GM18870 (cell line): Measurements from ENCODE around the gene APOL5.
"Not testable (repeated sequence)": the region's sequence is repeated elsewhere in the genome, so short reads cannot be mapped to it uniquely, and the experiment has no call there.

Experiments used
- ATAC-seq: cut with Tn5 transposase; IDR thresholded peaks from one replicate; pipeline ENCODE4 v1.9.1; 2021; ENCODE audit warnings: moderate library complexity; ENCODE audit not compliant: unreplicated experiment

The APOL5 gene

GRCh38 chr22:35708453-35708852 lies 9.2 kb upstream of the APOL5 start:
- ATAC-seq = no peak

- ATAC-seq = no peak
Measured at GRCh38 chr22:35708917-35709316, 8.8 kb upstream of the APOL5 start.

GRCh38 chr22:35711336-35711735 lies 6.3 kb upstream of the APOL5 start:
- ATAC-seq = no peak

GRCh38 chr22:35712672-35713071 lies 5.0 kb upstream of the APOL5 start:
- ATAC-seq = no peak

- ATAC-seq = no peak
Measured at GRCh38 chr22:35719212-35719875, 1.7 kb downstream of the APOL5 start.

DNA sequence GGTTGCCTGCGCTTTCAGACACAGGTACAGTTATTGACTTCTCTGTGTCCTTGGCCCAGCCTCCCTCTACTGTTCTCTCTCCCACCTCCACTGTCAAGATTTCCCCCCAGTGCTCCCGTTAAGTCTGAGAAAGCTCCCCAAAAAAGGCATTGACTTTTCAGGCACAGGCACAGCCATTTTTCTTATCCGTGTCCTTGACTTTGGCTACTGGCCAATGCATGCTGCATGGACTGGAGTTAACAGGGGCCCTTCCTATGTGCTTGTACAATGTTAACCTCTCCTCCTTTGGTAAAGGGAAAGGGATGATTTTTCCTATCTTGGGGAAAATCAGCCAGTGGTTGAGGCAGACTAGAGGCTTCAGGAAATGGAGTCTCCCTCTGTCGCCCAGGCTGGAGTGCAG lies 4.3 kb downstream of the APOL5 start:
- ATAC-seq = no peak

GRCh38 chr22:35725521-35725920 lies 7.8 kb downstream of the APOL5 start:
- ATAC-seq = no peak

- ATAC-seq = no peak
Measured at GRCh38 chr22:35726398-35726797, 8.7 kb downstream of the APOL5 start.

GRCh38 chr22:35726933-35727332 lies 9.3 kb downstream of the APOL5 start:
- ATAC-seq = no peak

GRCh38 chr22:35727436-35727835 lies 9.8 kb downstream of the APOL5 start:
- ATAC-seq = no peak

DNA sequence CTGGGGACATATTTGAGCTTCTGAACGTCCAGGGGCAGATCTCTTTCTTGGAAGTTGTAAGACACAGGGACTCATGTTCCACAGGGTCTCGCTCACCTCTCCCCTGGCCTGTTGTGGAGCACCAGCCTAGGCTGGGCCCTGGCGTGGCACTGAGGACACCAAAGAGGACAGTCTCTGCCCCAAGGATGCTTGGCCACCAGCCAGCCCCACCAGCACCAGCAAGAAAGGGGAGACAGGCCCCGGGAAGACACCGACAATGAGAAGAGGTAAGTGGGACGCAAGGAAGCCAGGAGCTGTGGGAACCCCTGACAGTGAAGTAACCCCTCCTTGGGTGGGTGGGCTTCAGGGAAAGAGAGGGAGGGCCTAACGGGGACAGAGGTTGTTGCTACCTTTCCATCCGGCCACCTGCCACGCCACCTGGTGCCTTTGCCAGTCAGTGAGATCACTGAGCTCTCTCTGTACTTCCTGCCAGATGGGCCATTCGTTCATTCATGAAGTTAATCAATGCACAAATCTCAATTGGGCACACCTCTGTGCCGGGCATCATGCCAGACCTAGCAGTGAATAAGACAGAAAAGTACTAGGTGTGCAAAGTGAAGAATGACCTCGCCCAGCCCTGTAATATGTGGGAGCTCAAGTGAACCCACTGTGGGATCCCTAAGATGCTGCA lies 11.1 kb downstream of the APOL5 start:
- ATAC-seq = no peak

- no peak for ATAC-seq
Measured at GRCh38 chr22:35729309-35729698, 11.6 kb downstream of the APOL5 start.

DNA sequence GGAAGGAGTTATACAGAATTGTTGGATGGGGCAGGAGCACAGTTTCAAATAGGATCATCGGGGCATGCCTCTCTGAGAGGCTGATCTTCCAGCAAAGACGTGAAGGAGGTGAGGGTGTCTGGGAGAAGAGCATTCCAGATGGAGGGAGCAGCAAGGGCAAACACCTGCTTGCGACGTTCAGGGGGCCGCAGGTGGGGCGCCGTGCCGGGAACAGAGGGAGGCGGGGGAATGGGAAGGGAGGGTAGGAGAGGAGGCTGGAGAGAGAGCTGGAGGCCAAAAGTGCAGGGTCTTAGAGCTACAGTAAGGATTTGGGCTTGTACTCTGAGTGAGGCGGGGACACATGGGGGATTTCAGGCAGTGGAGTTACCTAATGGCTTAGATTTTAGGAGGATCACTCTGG lies 13.6 kb downstream of the APOL5 start:
- ATAC-seq = no peak

DNA sequence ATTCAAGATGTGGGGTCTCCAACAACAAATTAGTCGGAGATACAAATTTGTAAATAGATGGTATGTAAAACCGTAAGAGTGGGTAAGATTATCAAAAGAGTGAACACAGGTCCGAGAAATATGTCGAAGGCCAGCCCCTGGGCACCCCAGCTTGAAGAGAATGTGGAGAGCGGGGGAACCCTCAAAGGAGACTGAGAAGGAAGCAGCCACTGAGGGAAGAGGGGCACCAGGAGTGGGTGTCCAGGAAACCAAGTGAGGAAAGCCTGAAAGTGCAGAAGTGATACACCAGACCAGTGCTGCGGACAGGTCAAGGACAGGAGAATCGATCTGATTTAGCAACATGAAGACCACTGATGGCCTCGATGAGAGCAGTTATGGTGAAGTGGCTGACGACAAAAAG lies 14.4 kb downstream of the APOL5 start:
- ATAC-seq = no peak

DNA sequence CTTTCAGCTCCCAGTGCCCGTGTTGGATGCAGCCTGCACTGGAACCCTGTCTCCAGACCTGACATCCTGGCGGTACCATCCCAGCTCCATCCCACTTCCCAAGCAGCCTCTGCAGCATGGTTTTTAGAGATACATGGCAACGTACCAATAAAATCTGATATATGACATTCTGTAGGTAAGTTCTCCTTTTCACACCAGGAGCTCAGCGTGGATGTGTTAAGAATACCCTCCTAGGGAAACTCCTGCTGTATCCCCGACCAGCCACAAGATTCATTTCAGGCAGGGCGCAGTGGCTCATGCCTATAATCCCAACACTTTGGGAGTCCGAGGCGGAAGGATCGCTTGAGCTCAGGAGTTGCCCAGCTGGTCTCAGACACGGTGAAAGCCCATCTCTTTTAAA lies 15.4 kb downstream of the APOL5 start:
- ATAC-seq = no peak

DNA sequence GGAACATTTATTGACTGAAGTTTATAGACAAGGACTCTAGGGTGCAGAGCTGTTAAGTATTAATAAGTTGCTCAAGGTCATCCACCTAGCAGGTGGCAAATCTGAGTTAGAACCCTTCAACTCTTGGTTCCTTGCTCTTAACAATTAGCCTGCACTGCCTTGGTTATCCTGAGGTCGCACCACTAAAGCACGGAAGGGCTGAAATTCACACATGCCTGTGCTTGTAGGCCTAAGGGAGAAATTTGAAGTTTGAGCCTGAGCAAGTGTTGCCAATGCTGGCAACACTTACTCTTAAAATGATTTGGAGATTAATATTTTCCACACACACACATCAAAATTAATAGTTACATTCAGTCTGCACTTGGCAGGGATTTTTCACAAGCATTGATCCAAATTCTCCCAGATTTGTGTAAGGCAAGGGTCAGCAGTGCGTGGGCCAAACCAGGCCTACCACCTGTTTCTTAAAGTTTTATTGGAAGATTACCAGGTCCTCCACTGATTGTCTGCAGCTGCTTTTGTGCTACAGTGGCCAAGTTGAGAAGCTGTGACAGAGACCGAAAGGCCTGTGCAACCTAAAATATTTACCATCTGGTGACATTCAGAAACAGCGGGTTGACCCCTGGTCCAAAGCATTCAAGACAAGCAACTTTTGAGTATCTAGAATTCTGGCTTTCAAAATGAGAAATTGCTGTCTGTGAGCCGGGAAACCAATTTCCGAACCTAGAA lies 16.3 kb downstream of the APOL5 start:
- ATAC-seq = no peak

GRCh38 chr22:35734517-35734827 lies 16.8 kb downstream of the APOL5 start:
- no peak for ATAC-seq

DNA sequence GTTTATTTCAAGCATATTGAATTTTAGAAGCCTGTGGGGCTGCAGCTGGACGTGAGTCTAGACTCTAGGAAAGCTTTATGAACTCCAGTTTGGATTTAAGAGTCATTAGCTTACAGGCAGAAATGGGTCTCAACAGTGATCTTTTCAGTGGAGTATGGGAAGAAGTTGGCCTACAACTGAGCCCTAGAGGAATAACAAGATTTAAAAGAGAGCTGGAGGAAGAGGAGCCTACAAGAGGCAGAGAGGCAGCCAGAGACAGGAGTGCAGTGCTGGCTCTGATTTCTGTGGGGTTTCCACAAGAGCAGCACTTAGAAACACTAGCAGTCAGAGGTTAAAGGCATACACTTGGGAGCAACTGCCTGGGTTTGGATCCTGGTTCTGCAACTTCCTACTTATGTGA lies 17.9 kb downstream of the APOL5 start:
- no peak for ATAC-seq

DNA sequence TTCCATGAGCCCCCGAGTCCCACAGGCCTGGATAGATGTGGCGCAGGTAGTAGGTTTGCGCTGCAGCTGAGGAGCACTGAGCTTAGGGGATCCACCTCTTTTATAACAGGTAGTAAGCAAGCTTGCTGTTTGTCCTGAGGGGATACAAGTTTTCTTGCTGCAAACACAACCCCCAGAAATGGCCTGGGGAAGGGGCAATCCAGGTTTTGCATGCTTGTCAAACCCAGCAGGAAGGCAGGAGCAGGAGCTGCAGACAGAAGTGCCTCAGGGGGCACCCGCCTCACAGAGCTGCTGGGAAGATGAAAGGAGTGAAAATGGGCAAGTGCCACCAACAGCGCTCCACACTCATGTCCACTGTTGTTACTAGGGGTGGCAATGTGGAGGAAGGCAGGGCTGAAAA lies 18.5 kb downstream of the APOL5 start:
- ATAC-seq = no peak

GRCh38 chr22:35736701-35737100 lies 19.0 kb downstream of the APOL5 start:
- no peak for ATAC-seq

DNA sequence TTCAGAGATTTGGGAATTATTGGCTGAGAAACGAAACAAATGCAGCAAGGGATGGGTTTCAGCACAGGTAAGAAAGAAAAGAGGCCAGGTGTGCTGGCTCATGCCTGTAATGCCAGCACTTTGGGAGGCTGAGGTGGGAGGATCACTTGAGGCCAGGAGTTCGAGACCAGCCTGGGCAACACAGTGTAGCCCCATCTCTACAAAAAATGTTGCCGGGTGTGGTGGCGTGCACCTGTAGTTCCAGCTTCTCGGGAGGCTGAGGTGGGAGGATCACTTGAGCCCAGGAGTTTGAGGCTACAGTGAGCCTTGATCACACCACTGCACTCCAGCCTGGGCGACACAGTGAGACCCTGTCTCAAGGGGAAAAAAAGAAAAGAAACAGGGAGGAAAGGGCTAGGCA lies 20.2 kb downstream of the APOL5 start:
- not testable (repeated sequence) for ATAC-seq
